HCT116 (cell line): ENCODE data around the gene RANBP3L. TPM values are rescaled to one million over a fixed set of nuclear protein-coding genes. Genes with fewer than 3 reads are reported as not detected.

ENCODE experiments used
- ATAC-seq: fragments of 200-7000 bp; cut with Tn5 transposase; 2 replicates; pipeline ENCODE4 v1.9.1; 2020; ENCODE audit warnings: mild to moderate bottlenecking, moderate library complexity
- BruUV-seq: library from RNA; stranded (reverse); fragments of 400-500 nt; replicated peaks from 2 replicates; lab custom pipeline; 2021; lab: Mats Ljungman, UMichigan
- CTCF ChIA-PET: fragments of 300-600 bp; sonication (Branson Sonifier 250); formaldehyde crosslinking; loops from one replicate; lab custom pipeline; 2021; ENCODE audit warnings: antibody characterized with exemption; lab: Charles Lee
- POLR2A ChIA-PET: fragments of 300-600, 350-600 bp; sonication (Branson Sonifier 250); formaldehyde crosslinking; loops from one replicate; lab custom pipeline; 2021; ENCODE audit warnings: antibody characterized with exemption; lab: Charles Lee
- RAD21 ChIA-PET, 2 experiments: fragments of 300-600 bp; sonication (Branson Sonifier 250); formaldehyde crosslinking; loops; one replicate each; lab custom pipeline; 2023; ENCODE audit warnings: low total read pairs in 2 of 2; ENCODE audit not compliant: uncharacterized antibody in 2 of 2, unreplicated experiment in 2 of 2, low non-redundant PET in 1 of 2; lab: Charles Lee
- DNase-seq: peaks from one replicate; pipeline ENCODE4 v3.0.0-alpha.2; 2010; ENCODE audit warnings: low read depth, low spot score
- H2AFZ ChIP-seq: fragments of 200-600 bp; shearing (Covaris generic), sonication (generic); 2 replicates; pipeline ENCODE4 v1.6.1; 2017; ENCODE audit warnings: low read depth, mixed run types, mixed read lengths, antibody characterized with exemption, low read length; ENCODE audit not compliant: poor library complexity, severe bottlenecking
- H3K27ac ChIP-seq: 2 replicates; pipeline ENCODE4 v1.5.1; 2012; ENCODE audit warnings: low read depth, low read length
- H3K27me3 ChIP-seq: fragments of 200-600 bp; sonication (generic); 2 replicates; pipeline ENCODE4 v1.6.1; 2016; ENCODE audit warnings: mixed run types, low read length, mixed read lengths; ENCODE audit not compliant: insufficient read depth
- H3K36me3 ChIP-seq, 2 experiments: fragments of 200-500 bp in 1 of 2; fragments of 200-600 bp in 1 of 2; sonication (Bioruptor generic) in 1 of 2; sonication (generic) in 1 of 2; 2 replicates each; pipeline versions ENCODE4 v1.5.1 to v1.6.1; 2014 to 2016; ENCODE audit warnings: low read length in 2 of 2, inconsistent platforms in 1 of 2, mixed read lengths in 1 of 2, mixed run types in 1 of 2; ENCODE audit not compliant: insufficient read depth in 2 of 2, control insufficient read depth in 1 of 2
- H3K4me1 ChIP-seq, 2 experiments: fragments of 200-600 bp in 1 of 2; sonication (generic) in 1 of 2; 2 replicates each; pipeline versions ENCODE4 v1.5.1 to v1.6.1; 2012 to 2017; ENCODE audit warnings: low read length in 2 of 2, inconsistent platforms in 1 of 2, mild to moderate bottlenecking in 1 of 2, mixed read lengths in 1 of 2, mixed run types in 1 of 2, moderate library complexity in 1 of 2; ENCODE audit not compliant: insufficient read depth in 2 of 2, control insufficient read depth in 1 of 2
- H3K4me2 ChIP-seq: fragments of 200-600 bp; sonication (generic); 2 replicates; pipeline ENCODE4 v1.6.1; 2017; ENCODE audit warnings: mixed run types, low read length, mixed read lengths
- H3K4me3 ChIP-seq, 2 experiments: fragments of 200-600 bp in 1 of 2; sonication (generic) in 1 of 2; replicated peaks in 1 of 2; 2 replicates each; pipeline ENCODE4 v1.5.1; 2011 to 2016; ENCODE audit warnings: low read length in 2 of 2, control low read depth in 1 of 2, low read depth in 1 of 2, mild to moderate bottlenecking in 1 of 2, mixed read lengths in 1 of 2, mixed run types in 1 of 2
- H3K79me2 ChIP-seq: fragments of 200-600 bp; sonication (generic); 2 replicates; pipeline ENCODE4 v1.6.1; 2017; ENCODE audit warnings: mild to moderate bottlenecking, mixed run types, low read length, moderate library complexity, mixed read lengths; ENCODE audit not compliant: insufficient read depth
- H3K9ac ChIP-seq: fragments of 200-600 bp; sonication (generic); 2 replicates; pipeline ENCODE4 v1.6.1; 2016; ENCODE audit warnings: low read length, mixed read lengths
- H3K9me2 ChIP-seq: fragments of 200-600 bp; sonication (generic), shearing (Covaris generic); 2 replicates; pipeline ENCODE4 v1.6.1; 2017; ENCODE audit warnings: mixed run types, mild to moderate bottlenecking, moderate library complexity; ENCODE audit not compliant: insufficient read depth
- H3K9me3 ChIP-seq, 2 experiments: fragments of 200-500 bp in 1 of 2; fragments of 200-600 bp in 1 of 2; sonication (Bioruptor generic) in 1 of 2; sonication (generic) in 1 of 2; 2 replicates each; pipeline ENCODE4 v1.6.1; 2014 to 2017; ENCODE audit warnings: low read length in 2 of 2, mixed read lengths in 2 of 2, inconsistent platforms in 1 of 2, low read depth in 1 of 2, mild to moderate bottlenecking in 1 of 2, mixed run types in 1 of 2, moderate library complexity in 1 of 2; ENCODE audit not compliant: control insufficient read depth in 1 of 2, insufficient read depth in 1 of 2
- H4K20me1 ChIP-seq: fragments of 200-600 bp; sonication (generic), shearing (Covaris generic); 2 replicates; pipeline ENCODE4 v1.6.1; 2017; ENCODE audit warnings: mixed run types, mild to moderate bottlenecking, moderate library complexity; ENCODE audit not compliant: insufficient read depth
- CEBPB ChIP-seq: IDR thresholded peaks from 2 replicates; pipeline ENCODE4 v1.6.1; 2012; ENCODE audit warnings: low read depth
- CTCF ChIP-seq, 3 experiments: fragments of 200-600 bp in 1 of 3; sonication (generic) in 1 of 3; IDR thresholded peaks in 2 of 3; conservative IDR thresholded peaks in 1 of 3; 2 replicates each; pipeline ENCODE4 v1.5.1; 2012 to 2017; ENCODE audit warnings: low read depth in 2 of 3, low read length in 2 of 3, antibody characterized with exemption in 1 of 3, borderline replicate concordance in 1 of 3, control low read depth in 1 of 3, mild to moderate bottlenecking in 1 of 3, mixed read lengths in 1 of 3, mixed run types in 1 of 3, moderate library complexity in 1 of 3; ENCODE audit not compliant: insufficient read depth in 1 of 3
- EGR1 ChIP-seq: IDR thresholded peaks from 2 replicates; pipeline ENCODE4 v1.6.1; 2012; ENCODE audit warnings: low read depth
- FOSL1 ChIP-seq: IDR thresholded peaks from 2 replicates; pipeline ENCODE4 v1.6.1; 2012; ENCODE audit warnings: low read depth
- RAD21 ChIP-seq: IDR thresholded peaks from 2 replicates; pipeline ENCODE4 v1.6.1; 2012; ENCODE audit warnings: low read depth, mild to moderate bottlenecking
- intact Hi-C: fragments of 100-400 bp; cut with micrococcal nuclease; formaldehyde crosslinking; loops from 2 replicates; pipeline ENCODE4 v1.10.0; 2022
- total RNA-seq: library from RNA; stranded (reverse); gene quantifications from one replicate; pipeline ENCODE4 v1.2.1, GENCODE V29; 2021; ENCODE audit not compliant: unreplicated experiment
- TF ChIP-seq, protein P1 (sequence below): IDR thresholded peaks from 2 replicates; pipeline ENCODE4 v1.6.1; 2012; ENCODE audit warnings: low read depth

RANBP3L gene
- total RNA-seq, 1 experiment from 2014 or later, result not detected

- Histone ChIP-seq H3K9ac (no peak overlapping the region), H3K4me3 (no peak overlapping the region), H3K9me3 (no peaks in the 10 kb centered on the region), H3K36me3 (no peaks in the 10 kb centered on the region), H3K27ac (no peak overlapping the region), H3K4me1 (no peaks in the 10 kb centered on the region), H4K20me1 (no peaks in the 10 kb centered on the region), H3K79me2 (no peaks in the 10 kb centered on the region), H2AFZ (peak overlapping the region; percentile 81), H3K9me2 (no peaks in the 10 kb centered on the region), H3K27me3 (peaks cover 4% of the 10 kb centered on the region; the same call in 1 of the 2 replicates), H3K4me2 (peak overlapping the region; percentile 3; the same call in 1 of the 2 replicates)
- RAD21 ChIA-PET, result interaction anchor here in 1 of 2 experiments (0.7 kb wide), 1 partner anchor 227 kb away, joined by 4 read pairs; no protein-coding TSS in a partner anchor
- intact Hi-C loops, result loop anchor here (1.0 to 10.0 kb wide), 4 partner anchors 40 to 341 kb away; no protein-coding TSS in a partner anchor
- peak; percentile 98 for ATAC-seq
- CTCF ChIA-PET, result interaction anchor here (0.7 to 1.6 kb wide), 7 partner anchors 21 to 227 kb away, joined by 3 to 12 read pairs (median 3); partner anchors contain the start of gene NADK2
- POLR2A ChIA-PET, result no interaction called here
- DNase-seq, result peak; percentile 21
- BruUV-seq, result no TSS peak
- TF ChIP-seq RAD21 (peak; percentile 82), EGR1 (no peak), CTCF (IDR thresholded peaks at IDR 0.05 in 2 of 3, conservative IDR thresholded peaks at IDR 0.05 in 1 of 3; ENCODE audit: borderline replicate concordance in 1 of 3, insufficient read depth in 1 of 3, low read depth in 2 of 3, low read length in 2 of 3) (peak; percentile 61 to 80 (median 76)), FOSL1 (no peak), CEBPB (no peak)
- TF ChIP-seq, protein P1, sequence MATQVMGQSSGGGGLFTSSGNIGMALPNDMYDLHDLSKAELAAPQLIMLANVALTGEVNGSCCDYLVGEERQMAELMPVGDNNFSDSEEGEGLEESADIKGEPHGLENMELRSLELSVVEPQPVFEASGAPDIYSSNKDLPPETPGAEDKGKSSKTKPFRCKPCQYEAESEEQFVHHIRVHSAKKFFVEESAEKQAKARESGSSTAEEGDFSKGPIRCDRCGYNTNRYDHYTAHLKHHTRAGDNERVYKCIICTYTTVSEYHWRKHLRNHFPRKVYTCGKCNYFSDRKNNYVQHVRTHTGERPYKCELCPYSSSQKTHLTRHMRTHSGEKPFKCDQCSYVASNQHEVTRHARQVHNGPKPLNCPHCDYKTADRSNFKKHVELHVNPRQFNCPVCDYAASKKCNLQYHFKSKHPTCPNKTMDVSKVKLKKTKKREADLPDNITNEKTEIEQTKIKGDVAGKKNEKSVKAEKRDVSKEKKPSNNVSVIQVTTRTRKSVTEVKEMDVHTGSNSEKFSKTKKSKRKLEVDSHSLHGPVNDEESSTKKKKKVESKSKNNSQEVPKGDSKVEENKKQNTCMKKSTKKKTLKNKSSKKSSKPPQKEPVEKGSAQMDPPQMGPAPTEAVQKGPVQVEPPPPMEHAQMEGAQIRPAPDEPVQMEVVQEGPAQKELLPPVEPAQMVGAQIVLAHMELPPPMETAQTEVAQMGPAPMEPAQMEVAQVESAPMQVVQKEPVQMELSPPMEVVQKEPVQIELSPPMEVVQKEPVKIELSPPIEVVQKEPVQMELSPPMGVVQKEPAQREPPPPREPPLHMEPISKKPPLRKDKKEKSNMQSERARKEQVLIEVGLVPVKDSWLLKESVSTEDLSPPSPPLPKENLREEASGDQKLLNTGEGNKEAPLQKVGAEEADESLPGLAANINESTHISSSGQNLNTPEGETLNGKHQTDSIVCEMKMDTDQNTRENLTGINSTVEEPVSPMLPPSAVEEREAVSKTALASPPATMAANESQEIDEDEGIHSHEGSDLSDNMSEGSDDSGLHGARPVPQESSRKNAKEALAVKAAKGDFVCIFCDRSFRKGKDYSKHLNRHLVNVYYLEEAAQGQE, result no peak
These were observed 4.0 kb upstream of the RANBP3L start for GRCh38 chr5:36305571-36306326.
